ENCODE measurements around the gene RPRD1B. TPM values are rescaled to one million over a fixed set of nuclear protein-coding genes. Genes with fewer than 3 reads are reported as not detected.

The RPRD1B gene
- total RNA-seq, 2 experiments from 2014 or later: 54.8 to 55.7 TPM

- DNase-seq (no peak), ATAC-seq (ENCODE audit: poor library complexity) (no peak)
- no peak for TF ChIP-seq CTCF (IDR thresholded peaks at IDR 0.05)
- ChIA-PET POLR2A (interaction anchor here (0.6 kb wide), 1 partner anchor 155 kb away, joined by 3 read pairs; no protein-coding TSS in a partner anchor), CTCF (no interaction called here)
- H3K27me3 Mint-ChIP-seq: no peaks in the 10 kb centered on the region
- Histone ChIP-seq H3K27me3 (ENCODE audit: control insufficient read depth in 1 of 2, insufficient read depth in 2 of 2, low read length in 2 of 2) (no peaks in the 10 kb centered on the region), H3K9me3 (ENCODE audit: control insufficient read depth in 1 of 2, insufficient read depth in 1 of 2, low read length in 2 of 2) (no peaks in the 10 kb centered on the region), H3K4me3 (ENCODE audit: low read length) (no peak overlapping the region), H3K36me3 (ENCODE audit: insufficient read depth, low read length) (peaks cover 47% of the 10 kb centered on the region), H3K4me1 (ENCODE audit: insufficient read depth, low read length) (peaks cover 13% of the 10 kb centered on the region), H3K27ac (ENCODE audit: low read depth in 1 of 2, low read length in 2 of 2) (no peak overlapping the region)
- peaks cover 24% of the 10 kb centered on the region for H3K4me1 Mint-ChIP-seq (ENCODE audit: low read depth)
- no peak overlapping the region for H3K4me3 Mint-ChIP-seq
- no peaks in the 10 kb centered on the region for H3K9me3 Mint-ChIP-seq
- peak overlapping the region; percentile 68 for H3K27ac Mint-ChIP-seq
- peaks cover 83% of the 10 kb centered on the region for H3K36me3 Mint-ChIP-seq (ENCODE audit: low read depth)
- intact Hi-C loops (cut with DNase I, micrococcal nuclease): loop anchor here in 1 of 2 experiments (5.0 kb wide), 1 partner anchor 79 kb away; no protein-coding TSS in a partner anchor
These were observed 42.2 kb upstream of the RPRD1B start for GRCh38 chr20:37991157-37991866.

- H3K9me3 ChIP-seq (ENCODE audit: control insufficient read depth in 1 of 2, insufficient read depth in 1 of 2, low read length in 2 of 2): no peaks in the 10 kb centered on the region
- H3K4me3 ChIP-seq (ENCODE audit: low read length): no peak overlapping the region
- DNase-seq (no peak), ATAC-seq (ENCODE audit: poor library complexity) (no peak)
- H3K27ac ChIP-seq (ENCODE audit: low read depth in 1 of 2, low read length in 2 of 2): no peak overlapping the region
- no peaks in the 10 kb centered on the region for H3K9me3 Mint-ChIP-seq
- H3K4me1 ChIP-seq (ENCODE audit: insufficient read depth, low read length): peaks cover 13% of the 10 kb centered on the region
- H3K27ac Mint-ChIP-seq: no peak overlapping the region
- TF ChIP-seq CTCF (IDR thresholded peaks at IDR 0.05): no peak
- H3K4me1 Mint-ChIP-seq (ENCODE audit: low read depth): peaks cover 24% of the 10 kb centered on the region
- H3K36me3 Mint-ChIP-seq (ENCODE audit: low read depth): peaks cover 87% of the 10 kb centered on the region
- no peaks in the 10 kb centered on the region for H3K27me3 Mint-ChIP-seq
- no peak overlapping the region for H3K4me3 Mint-ChIP-seq
- POLR2A ChIA-PET: interaction anchor here (0.6 kb wide), 1 partner anchor 155 kb away, joined by 3 read pairs; no protein-coding TSS in a partner anchor
- peaks cover 51% of the 10 kb centered on the region for H3K36me3 ChIP-seq (ENCODE audit: insufficient read depth, low read length)
- H3K27me3 ChIP-seq (ENCODE audit: control insufficient read depth in 1 of 2, insufficient read depth in 2 of 2, low read length in 2 of 2): no peaks in the 10 kb centered on the region
- intact Hi-C loops (cut with DNase I, micrococcal nuclease): loop anchor here (2.0 to 5.0 kb wide), 3 partner anchors 80 to 427 kb away; no protein-coding TSS in a partner anchor
- CTCF ChIA-PET: no interaction called here
These were observed 41.6 kb upstream of the RPRD1B start for GRCh38 chr20:37991908-37992307.

- Mint-ChIP-seq H3K9me3 (no peaks in the 10 kb centered on the region), H3K4me3 (no peak overlapping the region), H3K27me3 (no peaks in the 10 kb centered on the region), H3K4me1 (ENCODE audit: low read depth) (peaks cover 24% of the 10 kb centered on the region), H3K36me3 (ENCODE audit: low read depth) (peaks cover 87% of the 10 kb centered on the region), H3K27ac (no peak overlapping the region)
- intact Hi-C loops (cut with DNase I, micrococcal nuclease): loop anchor here (2.0 to 5.0 kb wide), 3 partner anchors 81 to 428 kb away; no protein-coding TSS in a partner anchor
- TF ChIP-seq CTCF (IDR thresholded peaks at IDR 0.05): peak; percentile 57
- peaks cover 13% of the 10 kb centered on the region for H3K4me1 ChIP-seq (ENCODE audit: insufficient read depth, low read length)
- H3K36me3 ChIP-seq (ENCODE audit: insufficient read depth, low read length): peaks cover 53% of the 10 kb centered on the region
- H3K27ac ChIP-seq (ENCODE audit: low read depth in 1 of 2, low read length in 2 of 2): no peak overlapping the region
- DNase-seq (peak in 6 of 14 experiments; percentile 3 to 53 (median 22)), ATAC-seq (ENCODE audit: poor library complexity) (peak; percentile 35)
- H3K27me3 ChIP-seq (ENCODE audit: control insufficient read depth in 1 of 2, insufficient read depth in 2 of 2, low read length in 2 of 2): no peaks in the 10 kb centered on the region
- no peaks in the 10 kb centered on the region for H3K9me3 ChIP-seq (ENCODE audit: control insufficient read depth in 1 of 2, insufficient read depth in 1 of 2, low read length in 2 of 2)
- ChIA-PET POLR2A (no interaction called here), CTCF (interaction anchor here (0.6 to 1.1 kb wide), 3 partner anchors 13 to 69 kb away, joined by 3 to 4 read pairs (median 3); partner anchors contain the start of genes RPRD1B and TTI1)
- no peak overlapping the region for H3K4me3 ChIP-seq (ENCODE audit: low read length)
These were observed 40.6 kb upstream of the RPRD1B start for GRCh38 chr20:37992802-37993409.

All from CD4-positive, alpha-beta T cell (primary cell).